Keratinocyte (primary cell): ENCODE data around the gene DIPK1B. TPM values are rescaled to one million over a fixed set of nuclear protein-coding genes. Genes with fewer than 3 reads are reported as not detected.
"Not testable (repeated sequence)": the region's sequence is repeated elsewhere in the genome, so short reads cannot be mapped to it uniquely, and the experiment has no call there.

Experiments
- DNase-seq: peaks from one replicate; pipeline ENCODE4 v3.0.0-alpha.2; 2011; ENCODE audit warnings: low read depth, missing footprints, low spot score
- FAIRE-seq: peaks from 2 replicates; lab custom pipeline; 2011; peaks lifted over from hg19 to GRCh38; lab: Jason Lieb, UNC
- H2AFZ ChIP-seq: 2 replicates; pipeline ENCODE4 v1.6.0; 2012; ENCODE audit warnings: low read length, control low read depth, inconsistent platforms; ENCODE audit not compliant: control insufficient read depth
- H3K27ac ChIP-seq: 2 replicates; pipeline ENCODE4 v1.5.1; 2011; ENCODE audit warnings: low read length; ENCODE audit not compliant: control insufficient read depth, insufficient read depth
- H3K27me3 ChIP-seq: 3 replicates; pipeline ENCODE4 v1.6.0; 2011; ENCODE audit warnings: low read length; ENCODE audit not compliant: control insufficient read depth, insufficient read depth; ENCODE audit errors: extremely low read depth
- H3K36me3 ChIP-seq, 2 experiments: 2 replicates in 1 of 2; 3 replicates in 1 of 2; pipeline ENCODE4 v1.5.1; 2011; ENCODE audit warnings: low read length in 2 of 2, mild to moderate bottlenecking in 1 of 2; ENCODE audit not compliant: control insufficient read depth in 2 of 2, insufficient read depth in 2 of 2; ENCODE audit errors: extremely low read depth in 1 of 2
- H3K4me1 ChIP-seq: 3 replicates; pipeline ENCODE4 v1.5.1; 2011; ENCODE audit warnings: low read length; ENCODE audit not compliant: control insufficient read depth, insufficient read depth; ENCODE audit errors: extremely low read depth
- H3K4me2 ChIP-seq: 3 replicates; pipeline ENCODE4 v1.6.0; 2011; ENCODE audit warnings: low read depth, low read length; ENCODE audit not compliant: control insufficient read depth, insufficient read depth; ENCODE audit errors: extremely low read depth
- H3K4me3 ChIP-seq, 3 experiments: fragments of 200-600 bp in 1 of 3; sonication (generic) in 1 of 3; 2 replicates in 2 of 3; 3 replicates in 1 of 3; pipeline ENCODE4 v1.5.1; 2011 to 2016; ENCODE audit warnings: low read length in 3 of 3, mild to moderate bottlenecking in 3 of 3, control low read depth in 2 of 3, inconsistent platforms in 1 of 3, low read depth in 1 of 3, mixed read lengths in 1 of 3, mixed run types in 1 of 3, moderate library complexity in 1 of 3; ENCODE audit not compliant: control insufficient read depth in 2 of 3, insufficient read depth in 2 of 3; ENCODE audit errors: extremely low read depth in 1 of 3
- H3K79me2 ChIP-seq: 2 replicates; pipeline ENCODE4 v1.6.0; 2012; ENCODE audit warnings: low read length; ENCODE audit not compliant: control insufficient read depth, insufficient read depth
- H3K9ac ChIP-seq: 3 replicates; pipeline ENCODE4 v1.6.0; 2011; ENCODE audit warnings: low read length; ENCODE audit not compliant: control insufficient read depth, insufficient read depth; ENCODE audit errors: extremely low read depth
- H3K9me1 ChIP-seq: 3 replicates; pipeline ENCODE4 v1.6.0; 2011; ENCODE audit warnings: low read length; ENCODE audit not compliant: control insufficient read depth, insufficient read depth; ENCODE audit errors: extremely low read depth
- H3K9me3 ChIP-seq: 2 replicates; pipeline ENCODE4 v1.5.1; 2012; ENCODE audit warnings: low read depth, low read length; ENCODE audit not compliant: control insufficient read depth
- H4K20me1 ChIP-seq: 3 replicates; pipeline ENCODE4 v1.6.0; 2011; ENCODE audit warnings: low read length; ENCODE audit not compliant: control insufficient read depth, insufficient read depth; ENCODE audit errors: extremely low read depth
- EZH2 ChIP-seq: IDR thresholded peaks from one replicate; pipeline ENCODE4 v1.6.1; 2012; ENCODE audit warnings: inconsistent platforms, mild to moderate bottlenecking, low read length, moderate library complexity
- dilution Hi-C: fragments of 300-500 bp; cut with MboI; formaldehyde crosslinking; loops from one replicate; pipeline ENCODE4 v1.7.0; 2020; ENCODE audit warnings: low sequenced_read_pairs; ENCODE audit not compliant: extremely low pct_ligation_motif_present
- polyA plus RNA-seq, 5 experiments: library from polyadenylated mRNA; depleted of rRNA in 3 of 5; stranded (reverse) in 3 of 5; stranded (forward) in 1 of 5; unstranded in 1 of 5; fragments of >200 nt; gene quantifications; 1 replicate in 1 of 5; 2 replicates in 3 of 5; 3 replicates in 1 of 5; pipeline versions ENCODE4 v1.2.1 to v1.2.3, GENCODE V29; 2011 to 2012; ENCODE audit warnings: missing spikeins in 2 of 5, low read depth in 1 of 5, low replicate concordance in 1 of 5
- TF ChIP-seq, protein P1 (sequence below), 3 experiments: IDR thresholded peaks in 1 of 3; conservative IDR thresholded peaks in 1 of 3; optimal IDR thresholded peaks in 1 of 3; 2 replicates in 2 of 3; 3 replicates in 1 of 3; pipeline versions ENCODE3 to v1.5.1; 2011; ENCODE audit warnings: low read length in 3 of 3, mild to moderate bottlenecking in 3 of 3, moderate library complexity in 2 of 3, control low read depth in 1 of 3, inconsistent platforms in 1 of 3; ENCODE audit not compliant: insufficient read depth in 2 of 3; ENCODE audit errors: extremely low read depth in 1 of 3

Gene DIPK1B
- polyA plus RNA-seq, 1 donor (not counting 4 experiments of a cell fraction or from before 2014, with no cell fraction given) = not detected

- Histone ChIP-seq H2AFZ (no peak within 1 kb of the TSS), H3K4me2 (no peak within 1 kb of the TSS), H3K4me3 (no peak within 1 kb of the TSS), H3K27ac (no peak within 1 kb of the TSS), H3K4me1 (no peaks in the 10 kb centered on the region), H3K9ac (no peak within 1 kb of the TSS), H3K9me3 (no peaks in the 10 kb centered on the region), H3K9me1 (no peaks in the 10 kb centered on the region), H3K36me3 (no peaks in the 10 kb centered on the region), H3K79me2 (no peaks in the 10 kb centered on the region), H3K27me3 (peaks cover 23% of the 10 kb centered on the region), H4K20me1 (no peaks in the 10 kb centered on the region)
- dilution Hi-C loops = no loop called here
- DNase-seq (no peak), FAIRE-seq (no peak)
- no peak for TF ChIP-seq EZH2
- TF ChIP-seq, protein P1, sequence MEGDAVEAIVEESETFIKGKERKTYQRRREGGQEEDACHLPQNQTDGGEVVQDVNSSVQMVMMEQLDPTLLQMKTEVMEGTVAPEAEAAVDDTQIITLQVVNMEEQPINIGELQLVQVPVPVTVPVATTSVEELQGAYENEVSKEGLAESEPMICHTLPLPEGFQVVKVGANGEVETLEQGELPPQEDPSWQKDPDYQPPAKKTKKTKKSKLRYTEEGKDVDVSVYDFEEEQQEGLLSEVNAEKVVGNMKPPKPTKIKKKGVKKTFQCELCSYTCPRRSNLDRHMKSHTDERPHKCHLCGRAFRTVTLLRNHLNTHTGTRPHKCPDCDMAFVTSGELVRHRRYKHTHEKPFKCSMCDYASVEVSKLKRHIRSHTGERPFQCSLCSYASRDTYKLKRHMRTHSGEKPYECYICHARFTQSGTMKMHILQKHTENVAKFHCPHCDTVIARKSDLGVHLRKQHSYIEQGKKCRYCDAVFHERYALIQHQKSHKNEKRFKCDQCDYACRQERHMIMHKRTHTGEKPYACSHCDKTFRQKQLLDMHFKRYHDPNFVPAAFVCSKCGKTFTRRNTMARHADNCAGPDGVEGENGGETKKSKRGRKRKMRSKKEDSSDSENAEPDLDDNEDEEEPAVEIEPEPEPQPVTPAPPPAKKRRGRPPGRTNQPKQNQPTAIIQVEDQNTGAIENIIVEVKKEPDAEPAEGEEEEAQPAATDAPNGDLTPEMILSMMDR (optimal IDR thresholded peaks at IDR 0.05 in 1 of 3, IDR thresholded peaks at IDR 0.05 in 1 of 3, conservative IDR thresholded peaks at IDR 0.05 in 1 of 3; ENCODE audit: extremely low read depth in 1 of 3, insufficient read depth in 2 of 3, low read length in 3 of 3) = no peak
These were observed 52.0 kb downstream of the DIPK1B start, which contains the start of gene LCN15 for GRCh38 chr9:136764301-136764891. LCN15 (minus strand) TSS chr9:136764518; CDS start chr9:136764488, 30 bp downstream.

DNA sequence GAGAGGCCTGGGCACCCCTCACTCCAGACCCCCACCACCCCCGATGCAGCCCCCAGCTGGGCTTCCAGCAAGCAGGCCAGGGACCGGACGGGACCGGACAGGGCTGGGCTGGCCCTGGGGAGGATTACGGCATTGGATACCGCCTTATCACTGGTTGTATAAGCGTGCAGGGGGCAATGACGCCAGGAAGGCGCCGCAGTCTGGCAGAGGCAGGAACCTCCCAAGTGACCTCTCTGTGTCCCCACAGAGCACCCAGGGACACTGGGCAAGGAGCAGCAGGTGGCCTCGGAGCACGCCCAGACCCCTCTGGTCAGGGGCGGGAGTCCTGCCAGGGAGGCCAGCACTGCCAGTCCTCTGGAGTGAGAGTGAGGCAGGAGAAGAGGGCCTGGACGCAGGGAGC lies 52.7 kb downstream of the DIPK1B start:
- peaks cover 17% of the 10 kb centered on the region for H3K27me3 ChIP-seq
- H3K79me2 ChIP-seq = no peaks in the 10 kb centered on the region
- DNase-seq (no peak), FAIRE-seq (no peak)
- H3K4me3 ChIP-seq = no peak overlapping the region
- H3K4me2 ChIP-seq = no peak overlapping the region
- no peak overlapping the region for H3K9ac ChIP-seq
- H3K9me1 ChIP-seq = no peaks in the 10 kb centered on the region
- H3K27ac ChIP-seq = no peak overlapping the region
- H3K36me3 ChIP-seq = no peaks in the 10 kb centered on the region
- no peak overlapping the region for H2AFZ ChIP-seq
- no peaks in the 10 kb centered on the region for H4K20me1 ChIP-seq
- H3K4me1 ChIP-seq = no peaks in the 10 kb centered on the region
- dilution Hi-C loops = no loop called here
- H3K9me3 ChIP-seq = no peaks in the 10 kb centered on the region
- TF ChIP-seq, protein P1 (optimal IDR thresholded peaks at IDR 0.05 in 1 of 3, IDR thresholded peaks at IDR 0.05 in 1 of 3, conservative IDR thresholded peaks at IDR 0.05 in 1 of 3; ENCODE audit: extremely low read depth in 1 of 3, insufficient read depth in 2 of 3, low read length in 3 of 3) = no peak
- no peak for TF ChIP-seq EZH2

GRCh38 chr9:136765745-136766409 lies 53.5 kb downstream of the DIPK1B start:
- H3K4me2 ChIP-seq, H2AFZ ChIP-seq, H3K9me1 ChIP-seq, H3K36me3 ChIP-seq, FAIRE-seq, H3K9me3 ChIP-seq, H3K4me3 ChIP-seq, H3K79me2 ChIP-seq, H3K4me1 ChIP-seq, H4K20me1 ChIP-seq, H3K9ac ChIP-seq, DNase-seq, H3K27ac ChIP-seq, dilution Hi-C loops: not testable (repeated sequence)
- H3K27me3 ChIP-seq = peaks cover 14% of the 10 kb centered on the region
